HUDEP-2 (cell line): ENCODE measurements around the gene SUPT16H.
A peak's percentile ranks its signal among the peaks of the same experiment; 100 is the strongest.

Experiments used
- DNase-seq, 76 experiments: peaks; one replicate each; lab custom pipeline; 2025; ENCODE audit not compliant: unreplicated experiment in 76 of 76; lab: John Stamatoyannopoulos, UW

Gene SUPT16H

DNA sequence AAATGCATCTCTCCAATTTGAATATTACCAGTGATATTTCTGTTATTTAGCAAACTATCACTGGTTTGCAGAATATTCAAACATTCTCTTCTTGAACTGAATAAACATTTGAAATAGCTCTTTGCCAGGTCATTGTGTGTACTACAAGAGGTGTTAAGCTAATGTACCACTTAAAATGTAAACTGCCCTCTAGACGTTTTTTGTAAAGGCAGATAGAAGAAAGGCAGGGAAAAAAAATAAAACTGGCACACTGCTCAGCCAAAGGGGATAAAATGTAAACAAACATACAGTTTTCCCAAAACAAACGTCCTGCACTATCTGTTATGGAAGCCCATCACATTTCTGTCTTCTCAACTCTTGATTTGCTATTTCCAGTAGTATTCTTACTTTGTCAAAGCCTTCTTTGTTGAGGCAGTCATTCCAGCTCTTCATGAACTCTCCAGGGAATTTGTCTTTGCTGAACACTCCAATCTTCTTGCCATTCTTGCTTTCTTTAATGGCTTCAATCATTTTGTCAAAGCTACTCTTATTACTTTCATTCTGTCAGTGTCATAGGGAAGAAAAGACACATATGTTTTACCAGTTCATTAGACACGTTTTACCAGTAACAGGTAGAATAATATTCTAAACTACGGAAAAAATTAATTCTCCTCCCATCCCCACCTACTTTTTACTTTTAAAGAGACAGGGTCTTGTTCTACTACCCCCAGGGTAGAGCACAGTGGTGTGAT is 13.7 kb downstream of the SUPT16H start:
- no peak for DNase-seq

DNA sequence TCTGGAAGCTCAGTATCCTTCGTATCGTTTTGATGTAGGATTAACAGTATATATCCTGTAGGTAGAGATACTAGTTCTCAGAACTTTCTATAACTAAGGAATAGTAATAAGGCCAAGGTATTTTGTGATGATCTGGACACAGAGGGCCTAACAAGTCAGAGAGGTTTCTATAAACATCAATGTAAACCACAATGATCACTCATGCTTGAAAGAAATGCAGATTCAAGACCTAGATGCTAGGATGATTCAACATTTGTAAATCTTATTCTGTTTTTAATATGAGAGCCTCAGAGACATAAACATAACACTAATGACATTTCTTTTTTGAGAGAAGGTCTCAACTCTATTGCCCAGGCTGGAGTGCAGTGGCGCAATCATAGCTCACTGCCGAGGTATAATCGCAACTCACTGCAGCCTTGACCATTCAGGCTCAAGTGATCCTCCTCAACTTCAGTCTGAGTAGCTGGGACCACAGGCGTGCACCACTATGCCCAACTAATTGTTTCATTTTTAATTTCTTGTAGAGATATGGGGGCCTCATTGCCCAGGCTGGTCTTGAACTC is 16.2 kb downstream of the SUPT16H start:
- DNase-seq = no peak

DNA sequence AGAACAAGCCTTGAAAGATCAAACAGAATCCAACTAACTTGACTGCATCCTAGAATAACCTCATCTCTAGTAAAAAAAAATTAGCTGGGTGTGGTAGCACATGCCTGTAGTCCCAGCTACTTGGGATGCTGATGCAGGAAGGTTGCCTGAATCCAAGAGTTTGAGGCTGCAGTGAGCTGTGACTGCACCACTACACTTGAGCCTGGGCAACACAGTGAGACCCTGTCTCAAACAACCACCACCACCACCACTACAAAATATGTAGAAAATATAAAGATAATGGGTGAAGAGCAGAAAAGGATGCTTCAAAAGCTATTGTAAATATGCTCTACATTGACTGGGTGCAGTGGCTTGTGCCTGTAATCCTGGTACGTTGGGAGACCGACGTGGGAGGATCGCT is 27.3 kb downstream of the SUPT16H start:
- DNase-seq = no peak

DNA sequence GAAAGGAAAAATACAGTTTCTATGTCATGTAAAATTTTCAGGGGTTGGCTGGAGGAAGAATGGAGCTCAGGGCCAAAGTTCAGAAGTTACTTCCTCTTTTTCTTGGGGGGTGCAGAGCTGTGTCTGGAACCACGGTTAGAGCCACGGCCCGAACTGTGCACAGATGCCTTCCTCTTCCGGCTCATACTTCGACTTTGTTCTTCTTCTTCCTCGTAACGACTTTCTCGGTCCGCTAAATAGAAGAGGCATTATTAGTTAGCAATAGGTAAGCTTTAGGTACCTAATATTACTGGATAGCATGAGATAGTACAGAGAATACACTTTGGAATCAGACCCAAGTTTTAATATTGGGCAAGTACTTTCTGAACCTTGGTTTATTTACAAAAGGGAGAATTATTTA is 31.2 kb downstream of the SUPT16H start:
- peak in 1 of 76 experiments; percentile 11 for DNase-seq

DNA sequence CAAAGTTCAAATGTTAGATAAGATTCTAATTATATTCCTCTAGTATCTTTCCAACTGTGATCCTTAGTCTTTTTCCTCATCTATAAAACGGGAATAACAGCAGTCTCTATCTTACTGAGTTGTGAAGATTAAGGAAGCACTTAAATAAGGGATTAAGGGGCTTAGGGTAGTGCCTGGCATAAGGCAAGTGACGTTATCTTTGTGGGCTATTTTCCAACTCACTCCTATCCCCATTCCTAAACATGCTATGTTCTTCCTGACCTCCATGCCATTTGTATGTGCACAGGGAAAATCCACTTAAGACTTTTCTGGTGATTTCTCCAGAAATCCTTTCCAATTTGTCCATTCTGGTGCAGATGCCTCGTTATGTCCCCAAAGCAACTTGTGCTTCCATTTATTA is 33.3 kb downstream of the SUPT16H start:
- no peak for DNase-seq

DNA sequence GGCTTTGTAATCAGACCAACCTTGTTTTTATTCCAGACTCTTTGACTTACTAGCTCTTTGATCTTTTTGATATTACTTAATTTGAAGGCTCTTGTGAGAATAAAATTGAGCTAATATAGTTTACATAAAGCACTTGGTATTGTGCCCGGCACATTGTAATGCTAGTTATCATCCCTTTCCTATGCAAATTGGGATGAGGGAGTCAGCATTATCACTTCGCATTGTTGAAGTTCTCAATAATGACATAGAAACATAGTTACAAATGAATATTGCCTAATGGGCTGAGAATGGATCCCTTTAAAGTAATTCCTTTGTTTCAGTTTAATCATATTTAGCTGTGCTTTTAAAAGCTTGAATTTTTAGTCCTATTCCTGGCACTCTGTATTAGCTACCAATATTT is 36.6 kb downstream of the SUPT16H start:
- no peak for DNase-seq

DNA sequence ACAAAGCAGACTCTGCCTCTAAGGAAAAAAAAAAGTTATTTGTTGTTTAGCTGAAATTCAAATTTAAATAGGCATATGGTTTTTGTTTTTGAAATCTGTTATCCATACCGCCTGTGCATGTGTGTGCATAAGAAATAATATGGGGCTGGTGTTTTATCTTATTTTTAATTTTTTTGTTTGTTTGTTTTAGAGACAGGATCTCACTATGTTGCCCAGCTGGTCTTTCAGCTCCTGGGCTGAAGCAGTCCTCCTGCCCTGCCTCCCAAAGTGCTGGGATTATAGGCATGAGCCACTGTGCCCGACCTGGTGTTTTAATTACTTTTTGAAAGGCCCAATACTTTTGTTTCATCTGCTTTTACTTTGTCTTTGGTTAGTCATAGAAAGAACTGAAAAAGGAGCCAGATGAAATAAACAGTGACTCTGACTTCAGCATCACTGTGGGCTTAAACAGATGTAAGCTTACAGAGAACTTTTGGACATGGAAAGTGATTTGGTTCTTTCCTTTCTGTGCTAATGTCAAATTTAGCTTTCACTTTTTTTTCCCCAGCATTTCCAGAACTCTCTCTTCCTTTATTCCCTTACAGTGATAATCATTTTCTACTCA is 37.2 kb downstream of the SUPT16H start:
- DNase-seq = no peak

DNA sequence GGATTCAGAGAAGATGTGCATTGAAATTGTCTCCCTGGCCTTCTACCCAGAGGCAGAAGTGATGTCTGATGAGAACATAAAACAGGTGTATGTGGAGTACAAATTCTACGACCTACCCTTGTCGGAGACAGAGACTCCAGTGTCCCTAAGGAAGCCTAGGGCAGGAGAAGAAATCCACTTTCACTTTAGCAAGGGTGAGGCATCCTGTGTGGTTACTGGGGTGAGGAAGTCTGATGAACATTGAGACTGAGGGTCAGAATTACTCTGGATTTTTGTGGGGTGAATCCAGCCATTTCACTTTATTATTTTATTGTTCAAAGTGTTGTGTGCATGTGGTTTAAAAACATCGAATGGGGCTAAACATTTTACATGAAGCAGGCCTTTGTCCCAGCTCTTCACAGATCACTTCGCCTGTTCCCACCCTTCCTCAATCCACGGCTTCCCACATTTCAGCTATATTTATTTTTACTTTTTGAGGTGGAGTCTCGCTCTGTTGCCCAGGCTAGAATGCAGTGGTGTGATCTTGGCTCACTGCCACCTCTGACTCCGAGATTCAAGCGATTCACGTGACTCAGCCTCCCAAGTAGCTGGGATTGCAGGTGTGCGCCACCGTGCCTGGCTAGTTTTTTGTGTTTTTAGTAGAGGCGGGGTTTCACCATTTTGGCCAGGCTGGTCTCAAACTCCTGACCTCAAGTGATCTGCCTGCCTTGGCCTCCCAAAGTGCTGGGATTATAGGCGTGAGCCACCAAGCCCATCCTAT is 40.6 kb downstream of the SUPT16H start:
- no peak for DNase-seq

DNA sequence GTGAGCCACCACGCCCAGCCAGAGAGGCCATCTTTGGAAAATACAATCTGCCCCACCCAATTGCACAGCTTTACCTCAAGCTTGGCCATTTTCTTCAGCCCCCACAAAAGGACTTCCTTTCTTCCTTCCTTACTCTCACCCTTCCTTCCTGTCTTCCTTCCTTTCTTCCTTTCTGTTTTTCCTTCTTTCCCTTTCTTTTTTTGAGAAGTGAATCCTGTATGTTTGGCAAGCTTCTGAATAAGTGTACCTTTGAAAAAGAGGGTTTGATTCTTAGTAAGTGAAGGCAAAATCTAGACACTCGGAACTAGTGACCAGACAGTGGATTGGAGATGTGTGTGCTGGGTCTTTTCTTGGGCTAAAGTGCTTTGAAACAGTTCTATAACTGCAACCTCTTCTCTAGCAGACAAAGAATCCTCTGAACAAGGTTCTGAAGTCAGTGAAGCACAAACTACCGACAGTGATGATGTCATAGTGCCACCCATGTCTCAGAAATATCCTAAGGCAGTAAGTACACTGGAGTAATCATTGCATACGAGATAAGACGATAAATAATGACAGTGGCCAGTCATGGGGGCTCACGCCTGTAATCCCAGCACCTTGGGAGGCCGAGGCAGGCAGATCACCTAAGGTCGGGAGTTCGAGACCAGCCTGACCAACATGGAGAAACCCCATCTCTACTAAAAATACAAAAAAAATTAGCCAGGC is 49.5 kb downstream of the SUPT16H start:
- DNase-seq = no peak

DNA sequence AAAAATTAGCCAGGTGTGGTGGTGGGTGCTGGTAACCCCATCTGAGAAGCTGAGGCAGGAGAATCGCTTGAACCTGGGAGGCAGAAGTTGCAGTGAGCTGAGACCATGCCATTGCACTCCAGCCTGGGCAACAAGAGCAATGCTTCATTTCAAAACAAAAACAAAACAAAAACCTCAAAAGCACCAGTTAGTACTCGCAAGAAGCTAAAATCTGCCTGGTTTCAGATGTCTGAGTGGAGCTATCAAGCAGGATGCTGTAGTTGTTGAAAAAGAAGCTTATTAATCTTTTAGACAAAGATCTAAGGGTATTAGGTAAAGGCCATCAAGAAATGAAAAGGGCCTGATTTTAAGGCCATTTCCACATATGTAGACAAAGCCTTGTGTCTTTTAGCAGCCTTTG is 50.9 kb downstream of the SUPT16H start:
- DNase-seq = no peak

DNA sequence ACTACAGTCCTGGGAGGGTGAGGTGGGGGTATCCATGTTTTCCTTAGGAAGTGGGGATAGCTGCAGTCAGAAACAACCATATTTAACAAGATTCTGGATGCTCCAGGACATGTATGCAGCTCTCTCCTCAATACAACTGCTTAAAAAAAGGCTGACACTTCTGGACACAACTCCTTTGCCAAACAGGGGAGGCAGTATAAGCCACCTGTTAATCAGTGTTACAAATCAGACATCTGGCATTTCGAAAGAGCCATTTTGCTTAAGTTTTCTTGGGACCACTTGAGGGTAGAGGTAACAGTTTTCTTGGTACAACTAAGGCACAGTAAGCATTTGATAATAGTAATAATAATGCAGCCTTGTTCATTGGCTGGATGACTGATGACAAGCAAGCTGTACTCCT is 56.8 kb downstream of the SUPT16H start:
- no peak for DNase-seq

DNA sequence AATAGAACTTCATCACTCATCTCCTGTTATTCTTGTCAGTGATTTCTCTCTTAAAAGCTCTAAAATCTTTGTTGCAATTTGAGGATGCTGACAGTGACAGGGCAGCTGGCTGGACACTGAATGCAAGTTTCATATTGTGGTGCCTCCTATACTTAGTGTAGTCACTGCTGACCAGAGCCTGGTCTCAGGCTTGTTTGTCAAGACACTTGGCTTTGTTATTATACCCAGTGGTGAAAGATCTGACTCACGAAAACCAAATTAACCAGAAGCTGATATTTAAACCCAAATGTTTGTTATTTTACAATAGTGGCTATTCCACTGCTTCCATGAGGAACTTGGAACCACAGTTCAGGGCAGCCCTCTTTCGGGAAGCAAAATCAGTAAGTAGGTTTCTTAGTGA is 61.1 kb downstream of the SUPT16H start:
- no peak for DNase-seq

DNA sequence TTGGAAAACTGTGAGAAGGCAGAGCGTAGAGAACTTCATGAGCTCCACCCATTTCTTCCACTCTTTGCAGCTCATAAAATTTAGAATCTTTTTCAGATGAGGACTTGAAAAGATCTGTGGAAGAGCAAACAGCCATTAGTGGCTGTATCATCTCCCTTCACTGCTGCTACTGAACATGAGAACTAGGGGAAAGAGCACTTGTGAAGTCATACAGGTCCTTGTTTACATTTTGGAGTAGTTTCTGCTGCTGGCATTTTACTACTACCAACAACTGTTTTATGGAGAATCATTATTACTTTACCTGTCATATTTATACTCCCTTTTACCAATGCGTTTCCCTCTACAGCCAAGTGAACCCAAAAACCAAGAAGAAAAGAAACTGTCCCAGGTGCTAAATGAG is 62.9 kb downstream of the SUPT16H start:
- DNase-seq = no peak

DNA sequence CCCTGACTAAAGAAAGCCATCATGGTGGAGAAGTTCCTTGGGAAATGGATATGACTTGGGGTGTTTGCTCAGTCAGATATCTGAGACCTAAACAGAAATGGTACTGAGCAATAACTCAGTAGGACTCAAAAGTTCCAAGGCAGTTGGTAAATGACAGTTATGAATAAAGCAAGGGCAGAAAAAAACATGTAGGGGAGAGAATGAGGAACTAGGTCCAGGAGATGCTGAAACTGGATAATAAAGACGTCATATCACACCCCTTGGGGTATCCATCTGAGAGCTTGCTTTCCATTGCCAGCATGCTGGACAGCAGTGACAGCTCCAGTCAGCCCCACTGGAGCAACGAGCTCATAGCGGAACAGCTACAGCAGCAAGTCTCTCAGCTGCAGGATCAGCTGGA is 66.4 kb downstream of the SUPT16H start:
- no peak for DNase-seq

DNA sequence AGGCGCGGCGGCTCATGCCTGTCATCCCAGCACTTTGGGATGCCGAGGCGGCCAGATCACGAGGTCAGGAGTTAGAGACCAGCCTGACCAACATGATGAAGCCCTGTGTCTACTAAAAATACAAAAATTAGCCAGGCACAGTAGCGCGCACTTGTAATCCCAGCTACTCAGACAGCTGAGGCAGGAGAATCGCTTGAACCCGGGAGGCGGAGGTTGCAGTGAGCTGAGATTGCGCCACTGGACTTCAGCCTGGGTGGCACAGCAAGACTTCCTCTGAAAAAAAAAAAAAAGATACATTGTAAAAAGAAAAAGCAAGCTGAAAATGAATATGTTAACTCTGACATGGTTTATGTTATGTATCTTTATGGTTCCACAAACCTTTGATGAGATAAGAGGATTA is 70.3 kb downstream of the SUPT16H start:
- no peak for DNase-seq

DNA sequence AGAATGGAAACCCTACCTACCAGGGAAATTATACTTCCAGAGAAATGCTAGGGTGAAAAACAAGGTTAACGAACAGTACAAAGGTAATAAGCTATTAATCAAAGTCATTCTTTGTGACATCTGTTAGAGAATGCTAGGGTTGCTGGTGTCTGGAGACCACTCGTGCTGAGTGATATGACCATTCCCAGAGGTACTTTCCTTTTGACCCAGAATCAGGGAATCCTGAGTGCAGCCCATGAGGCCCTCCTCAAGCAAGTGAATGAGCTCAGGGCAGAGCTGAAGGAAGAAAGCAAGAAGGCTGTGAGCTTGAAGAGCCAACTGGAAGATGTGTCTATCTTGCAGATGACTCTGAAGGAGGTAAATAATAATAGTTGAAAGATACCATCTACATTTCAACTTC is 72.2 kb downstream of the SUPT16H start:
- no peak for DNase-seq

DNA sequence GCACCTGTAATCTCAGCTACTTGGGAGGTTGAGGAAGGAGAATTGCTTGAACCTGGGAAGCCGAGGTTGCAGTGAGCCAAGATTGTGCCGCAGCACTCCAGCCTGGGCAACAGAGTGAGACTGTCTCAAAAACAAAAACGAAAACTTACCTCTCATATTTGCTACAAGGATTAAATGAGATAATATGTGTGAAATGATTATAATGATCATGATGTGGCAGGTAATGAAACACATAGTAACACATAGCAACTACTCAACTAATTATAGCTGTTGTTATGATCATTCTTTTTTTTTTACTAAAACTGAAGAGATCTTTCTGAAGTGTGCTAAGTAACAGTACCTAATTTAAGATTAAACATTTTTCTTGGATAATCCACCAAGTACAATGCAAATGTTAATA is 73.9 kb downstream of the SUPT16H start:
- DNase-seq = no peak

DNA sequence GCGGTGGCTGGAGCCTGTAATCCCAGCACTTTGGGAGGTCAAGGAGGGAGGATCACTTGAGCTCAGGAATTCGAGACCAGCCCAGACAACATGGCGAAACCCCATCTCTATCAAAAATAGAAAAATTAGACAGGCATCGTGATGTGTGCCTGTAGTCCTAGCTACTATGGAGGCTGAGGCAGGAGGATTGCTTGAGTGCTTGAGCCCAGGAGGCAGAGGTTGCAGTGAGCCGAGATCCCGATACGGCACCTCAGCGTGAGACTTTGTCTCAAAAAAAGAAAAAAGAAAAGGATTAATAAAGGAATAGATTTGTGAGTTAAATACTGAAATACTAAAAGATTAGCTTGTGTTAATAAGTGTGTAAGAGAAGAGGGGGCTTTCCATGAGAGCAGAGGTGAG is 74.6 kb downstream of the SUPT16H start:
- DNase-seq = peak in 1 of 76 experiments; percentile 4

DNA sequence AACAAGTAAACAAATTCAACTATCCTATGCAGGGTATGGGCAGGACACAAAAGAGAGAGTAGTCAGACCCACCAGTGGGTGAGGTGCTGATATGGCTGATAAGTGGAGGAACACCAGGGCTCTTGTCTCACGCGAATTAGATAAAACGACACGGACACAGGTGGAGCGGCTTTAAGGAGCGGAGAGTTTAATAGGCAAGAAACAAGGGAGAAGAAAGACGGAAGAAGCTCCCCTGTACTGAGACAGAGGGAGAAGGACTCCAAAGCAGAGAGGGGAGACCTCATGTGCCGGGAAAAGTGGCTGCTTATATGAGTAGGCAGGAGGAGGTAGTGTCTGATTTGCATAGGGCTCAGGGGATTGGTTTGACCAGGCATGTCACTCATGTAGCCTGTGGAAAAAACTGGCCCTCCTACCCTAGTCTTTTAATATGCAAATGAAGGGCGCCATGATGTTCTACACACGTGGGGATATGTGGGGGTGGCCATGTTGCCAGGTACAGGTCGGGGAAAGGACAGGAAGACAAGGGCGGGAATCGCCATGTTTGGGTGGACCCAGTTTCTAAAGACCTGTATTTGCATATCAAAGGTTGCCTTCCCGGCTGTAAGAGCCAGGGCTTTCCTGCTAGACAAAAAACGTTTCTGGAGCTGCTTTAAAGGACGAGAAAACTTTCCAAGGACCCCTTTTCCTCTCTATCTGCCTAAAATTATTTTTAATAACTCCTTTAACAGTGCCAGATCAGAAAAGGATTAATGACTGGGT is 75.2 kb downstream of the SUPT16H start:
- DNase-seq = peak; percentile 22 to 95 (median 84)

DNA sequence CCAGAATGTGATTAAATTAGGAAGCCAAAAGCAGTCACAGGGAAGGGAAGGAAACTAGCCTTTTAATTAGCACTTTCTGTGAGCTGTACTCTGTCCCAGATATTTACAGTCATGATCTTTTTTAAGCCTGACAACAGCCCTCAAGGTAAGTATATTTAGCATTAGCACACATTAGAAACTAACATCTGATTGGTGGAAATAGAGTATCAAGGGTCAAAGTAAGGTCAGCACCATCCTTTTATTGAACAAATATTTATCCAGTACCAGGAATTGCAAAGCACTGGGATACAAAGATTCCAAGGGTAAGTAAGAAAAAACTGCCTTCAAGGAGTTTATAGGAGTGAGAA is 75.7 kb downstream of the SUPT16H start:
- DNase-seq = no peak
